Progenitor cell of endocrine pancreas (in vitro differentiated cells): ENCODE results near the gene SIRPD. TPM values are rescaled to one million over a fixed set of nuclear protein-coding genes. Genes with fewer than 3 reads are reported as not detected.

Experiments used
- DNase-seq: peaks from one replicate; pipeline ENCODE4 v3.0.0; 2021; ENCODE audit warnings: low spot score; ENCODE audit not compliant: unreplicated experiment
- H3K27ac Mint-ChIP-seq: 2 replicates; pipeline ENCODE4 v1.8.0; 2021; ENCODE audit warnings: mild to moderate bottlenecking, moderate library complexity, mixed read lengths
- H3K27me3 Mint-ChIP-seq: 2 replicates; pipeline ENCODE4 v1.8.0; 2021; ENCODE audit warnings: mixed read lengths
- H3K36me3 Mint-ChIP-seq: 2 replicates; pipeline ENCODE4 v1.8.0; 2022; ENCODE audit warnings: mixed read lengths; ENCODE audit not compliant: insufficient read depth
- H3K4me1 Mint-ChIP-seq: 2 replicates; pipeline ENCODE4 v1.8.0; 2021; ENCODE audit warnings: low read depth, mixed read lengths
- H3K4me3 Mint-ChIP-seq: 2 replicates; pipeline ENCODE4 v1.8.0; 2021; ENCODE audit warnings: low read depth, mild to moderate bottlenecking, moderate library complexity, mixed read lengths
- H3K9me3 Mint-ChIP-seq: 2 replicates; pipeline ENCODE4 v1.8.0; 2021; ENCODE audit warnings: low read depth, mixed read lengths
- CTCF ChIP-seq: fragments of 200-600 bp; sonication (generic); IDR thresholded peaks from one replicate; pipeline ENCODE4 v1.5.0; 2021; ENCODE audit warnings: antibody characterized with exemption, mild to moderate bottlenecking; ENCODE audit not compliant: unreplicated experiment
- long read RNA-seq: library from polyadenylated mRNA; unstranded; transcript quantifications from one replicate; pipeline ENCODE4 v2.0.0, GENCODE V29; 2020
- total RNA-seq: library from RNA; stranded (reverse); gene quantifications from 2 replicates; pipeline ENCODE4 v1.2.1, GENCODE V29; 2021

Gene SIRPD
- total RNA-seq: not detected in 2 replicates
- long read RNA-seq: 0 reads

- H3K9me3 Mint-ChIP-seq: no peaks in the 10 kb centered on the region
- no peak within 1 kb of the TSS for H3K27ac Mint-ChIP-seq
- H3K36me3 Mint-ChIP-seq: no peaks in the 10 kb centered on the region
- H3K4me1 Mint-ChIP-seq: no peaks in the 10 kb centered on the region
- no peak within 1 kb of the TSS for H3K4me3 Mint-ChIP-seq
- H3K27me3 Mint-ChIP-seq: peaks cover 18% of the 10 kb centered on the region
- no peak for TF ChIP-seq CTCF
- no peak for DNase-seq
These were observed at the start of gene SIRPD for GRCh38 chr20:1557605-1558004. Gene SIRPD (minus strand): TSS chr20:1557705. CDS start chr20:1557653, 52 bp downstream.

GRCh38 chr20:1600736-1601135 lies 43.2 kb upstream of the SIRPD start:
- no peak for TF ChIP-seq CTCF
- Mint-ChIP-seq H3K4me1 (no peaks in the 10 kb centered on the region), H3K36me3 (no peaks in the 10 kb centered on the region), H3K4me3 (no peak overlapping the region), H3K27me3 (no peaks in the 10 kb centered on the region), H3K27ac (no peak overlapping the region), H3K9me3 (no peaks in the 10 kb centered on the region)
- DNase-seq: no peak

DNA sequence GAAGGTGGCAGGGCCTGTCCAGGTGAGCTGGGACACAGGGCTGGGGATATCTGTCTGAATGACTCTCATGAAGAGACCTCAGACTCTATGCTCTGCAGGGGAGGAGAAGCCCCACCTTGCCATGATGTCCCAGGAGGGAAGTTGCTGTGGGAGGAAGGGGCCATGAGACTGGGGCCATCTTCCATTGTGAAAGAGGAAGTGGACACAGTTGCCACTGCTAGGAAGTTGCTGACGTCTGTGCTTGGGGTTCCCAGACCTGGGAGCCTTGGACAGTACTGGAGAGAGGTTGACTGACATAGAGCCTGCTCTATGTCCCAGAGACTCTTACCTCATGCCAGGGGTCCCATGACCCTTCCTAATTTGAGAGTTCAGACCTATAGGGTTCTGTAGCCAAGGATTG lies 37.8 kb upstream of the SIRPD start:
- H3K4me3 Mint-ChIP-seq: no peak overlapping the region

DNA sequence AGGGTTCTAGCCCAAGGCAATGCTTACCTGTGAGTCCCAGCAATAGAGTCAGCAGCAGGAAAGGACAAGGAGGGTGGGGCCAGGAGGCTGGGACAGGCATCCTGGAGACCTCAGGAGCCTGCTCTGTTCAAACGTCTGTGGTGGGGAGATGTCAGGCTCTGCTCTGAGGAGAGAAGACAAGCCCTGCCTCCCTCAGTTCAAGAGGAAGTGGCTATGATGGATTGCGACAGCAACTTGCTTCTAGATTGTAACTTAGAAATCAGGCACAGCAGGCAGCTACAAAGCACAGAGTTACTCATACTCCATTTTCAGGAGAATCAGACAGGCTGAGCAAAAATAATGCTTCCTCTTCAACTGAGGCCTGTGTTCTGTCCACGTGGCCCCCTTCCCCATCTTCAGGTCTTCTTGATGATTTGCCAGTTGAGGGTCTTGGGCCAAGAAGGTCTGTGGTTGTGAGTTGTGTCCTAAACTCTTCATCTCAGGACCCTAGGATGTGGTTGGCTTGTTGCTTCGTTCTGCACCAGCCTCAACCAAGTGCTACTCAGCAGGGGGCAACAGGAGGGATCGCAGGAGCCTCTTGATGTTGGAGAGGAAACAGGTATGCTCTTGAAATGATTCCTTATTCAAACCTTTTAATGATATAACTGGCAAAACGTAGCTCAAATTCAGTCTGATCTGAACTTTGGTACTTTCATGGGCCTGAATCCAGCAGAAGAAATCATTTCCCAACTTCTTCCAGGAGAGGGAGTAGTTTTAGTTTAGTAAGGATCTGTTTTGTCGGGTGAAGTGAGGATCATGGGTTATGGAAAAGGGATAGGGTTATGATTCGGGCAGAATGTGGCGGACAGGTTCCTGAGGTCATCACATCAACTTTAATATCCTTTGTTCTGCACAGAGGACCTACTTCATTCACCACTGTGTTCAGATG lies 31.3 kb upstream of the SIRPD start:
- Mint-ChIP-seq H3K4me3 (no peak overlapping the region), H3K27ac (no peak overlapping the region), H3K9me3 (no peaks in the 10 kb centered on the region), H3K27me3 (no peaks in the 10 kb centered on the region), H3K36me3 (no peaks in the 10 kb centered on the region), H3K4me1 (no peaks in the 10 kb centered on the region)
- no peak for DNase-seq
- TF ChIP-seq CTCF: no peak

More for the DNA sequence above, 37.8 kb upstream of the SIRPD start:
- Mint-ChIP-seq H3K9me3 (no peaks in the 10 kb centered on the region), H3K27me3 (no peaks in the 10 kb centered on the region), H3K27ac (no peak overlapping the region), H3K4me1 (no peaks in the 10 kb centered on the region), H3K36me3 (no peaks in the 10 kb centered on the region)
- TF ChIP-seq CTCF: no peak
- no peak for DNase-seq

GRCh38 chr20:1587781-1588532 lies 30.5 kb upstream of the SIRPD start:
- Mint-ChIP-seq H3K4me1 (no peaks in the 10 kb centered on the region), H3K27ac (no peak overlapping the region), H3K9me3 (no peaks in the 10 kb centered on the region), H3K27me3 (no peaks in the 10 kb centered on the region), H3K36me3 (no peaks in the 10 kb centered on the region), H3K4me3 (no peak overlapping the region)
- DNase-seq: no peak
- TF ChIP-seq CTCF: no peak
